Lung microvascular endothelial cell (primary cell): Measurements from ENCODE around the gene RLN3. TPM values are rescaled to one million over a fixed set of nuclear protein-coding genes. Genes with fewer than 3 reads are reported as not detected.
"Not testable (repeated sequence)": the region's sequence is repeated elsewhere in the genome, so short reads cannot be mapped to it uniquely, and the experiment has no call there.

ENCODE experiments used
- DNase-seq, 2 donors: peaks; one replicate each; pipeline versions ENCODE4 v3.0.0 to v3.0.0-alpha.2; 2010; ENCODE audit warnings: low read depth in 2 of 2
- total RNA-seq: library from RNA; depleted of rRNA; stranded (reverse); fragments of >200 nt; gene quantifications from 2 replicates; pipeline ENCODE4 v1.2.1, GENCODE V29; 2014

RLN3 gene
- total RNA-seq, 1 donor from 2014 or later: not detected

DNA sequence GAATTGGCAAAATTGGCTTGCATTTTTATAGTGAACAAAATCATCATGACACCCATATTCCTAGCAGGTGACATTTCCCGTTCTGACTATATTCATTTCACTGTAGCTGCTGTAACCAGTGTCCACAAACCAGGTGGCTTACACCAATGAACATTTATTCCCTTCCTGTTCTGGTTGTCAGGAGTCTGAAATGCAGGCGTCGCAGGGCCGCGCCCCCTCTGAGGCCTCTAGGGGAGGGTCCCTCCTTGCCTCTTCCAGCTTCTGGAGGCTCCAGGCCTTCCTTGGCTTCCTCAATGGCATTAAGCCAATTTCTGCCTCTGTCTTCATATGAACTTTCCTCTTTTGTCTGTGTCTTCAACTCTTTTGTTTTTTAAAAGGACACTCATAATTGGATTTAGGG lies 6.5 kb upstream of the RLN3 start:
- DNase-seq: no peak

DNA sequence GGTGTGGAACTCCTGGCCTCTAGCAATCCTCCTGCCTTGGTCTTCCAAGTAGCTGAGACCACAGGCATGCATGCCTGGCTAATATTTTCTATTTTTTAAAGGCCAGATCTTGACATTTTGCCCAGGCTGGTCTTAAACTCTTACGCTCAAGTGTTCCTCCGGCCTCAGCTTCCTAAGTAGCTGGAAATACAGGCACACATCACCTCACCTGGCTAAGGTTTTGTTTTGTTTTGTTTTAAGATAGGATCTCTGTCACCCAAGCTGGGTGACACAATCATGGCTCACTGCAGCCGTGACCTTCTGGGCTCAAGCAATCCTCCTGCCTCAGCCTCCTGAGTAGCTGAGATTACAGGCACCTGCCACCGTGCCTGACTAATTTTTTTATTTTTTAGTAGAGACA lies 5.5 kb upstream of the RLN3 start:
- no peak for DNase-seq

DNA sequence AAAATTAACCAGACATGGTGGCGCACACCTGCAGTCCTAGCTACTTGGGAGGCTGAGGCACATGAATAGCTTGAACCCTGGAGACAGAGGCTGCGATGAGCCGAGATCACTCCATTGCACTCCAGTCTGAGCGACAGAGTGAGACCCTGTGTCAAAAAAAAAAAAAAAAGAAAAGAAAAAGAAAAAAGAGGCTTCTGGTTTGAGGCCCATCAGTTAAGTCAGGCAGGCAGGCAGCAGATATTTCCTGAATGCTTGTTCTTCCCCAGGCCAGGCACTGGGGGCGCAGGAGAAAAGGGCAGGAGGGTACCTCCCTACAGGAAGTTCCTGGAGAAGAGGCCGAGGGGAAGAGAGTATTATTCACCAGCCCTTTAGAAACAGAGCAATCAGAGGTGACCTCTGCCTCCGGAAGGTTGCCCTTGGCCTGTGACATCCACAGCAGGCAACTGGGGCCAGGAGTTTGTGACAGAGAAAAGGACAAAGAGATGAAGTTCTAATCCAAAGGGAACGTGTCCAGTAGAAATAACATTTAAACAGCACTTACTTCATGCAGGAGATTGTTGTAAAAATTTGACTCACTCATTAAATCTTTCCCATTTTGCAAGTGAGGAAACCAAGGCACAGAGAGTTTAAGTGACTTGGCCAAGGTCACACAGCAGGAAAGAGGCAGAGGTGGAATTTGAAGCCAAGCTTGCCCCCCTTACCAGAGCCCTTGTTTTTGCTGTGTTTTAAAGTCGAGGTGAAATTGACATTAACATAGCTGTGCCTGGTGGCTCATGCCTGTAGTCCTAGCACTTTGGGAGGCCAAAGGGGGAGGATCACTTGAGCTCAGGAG lies 4.3 kb upstream of the RLN3 start:
- DNase-seq: peak; percentile 72 to 91

DNA sequence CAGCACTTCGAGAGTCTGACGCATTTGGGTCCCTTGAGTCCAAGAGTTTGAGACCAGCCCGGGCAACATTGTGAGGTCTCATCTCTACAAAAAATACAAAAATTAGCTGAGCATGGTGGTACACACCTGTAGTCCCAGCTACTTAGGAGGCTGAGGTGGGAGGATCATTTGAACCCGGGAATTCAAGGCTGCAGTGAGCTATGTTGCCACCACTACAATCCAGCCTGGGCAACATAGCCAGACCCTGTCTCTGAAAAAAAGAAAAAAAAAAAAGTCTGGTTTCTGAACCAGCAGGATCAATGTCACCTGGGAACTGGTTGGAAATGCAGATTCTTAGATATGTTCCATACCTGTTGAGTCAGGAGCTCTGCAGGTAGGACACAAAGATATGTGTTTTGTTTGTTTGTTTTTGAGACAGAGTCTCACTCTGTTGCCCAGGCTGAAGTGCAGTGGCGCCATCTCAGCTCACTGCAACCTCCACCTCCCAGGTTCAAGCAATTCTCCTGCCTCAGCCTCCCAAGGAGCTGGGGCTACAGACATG lies 1.2 kb upstream of the RLN3 start:
- DNase-seq: not testable (repeated sequence)

DNA sequence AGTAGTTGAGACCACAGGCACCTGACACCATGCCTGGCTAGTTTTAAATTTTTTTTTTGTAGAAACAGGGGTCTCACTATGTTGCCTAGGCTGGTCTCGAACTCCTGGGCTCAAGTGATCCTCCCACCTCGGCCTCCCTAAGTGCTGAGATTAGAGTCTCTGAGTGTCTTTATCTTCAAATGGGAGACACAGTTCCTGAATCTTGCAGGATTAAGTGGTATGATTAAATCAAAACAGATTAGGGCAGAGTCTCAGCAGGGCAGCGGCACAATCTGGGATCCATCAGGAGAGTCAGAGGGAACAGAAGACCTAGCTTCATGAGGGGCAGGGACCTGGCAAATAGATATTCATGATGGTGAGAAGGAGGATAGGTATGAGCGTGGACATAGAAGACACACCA lies 953 bp downstream of the RLN3 start:
- no peak for DNase-seq

DNA sequence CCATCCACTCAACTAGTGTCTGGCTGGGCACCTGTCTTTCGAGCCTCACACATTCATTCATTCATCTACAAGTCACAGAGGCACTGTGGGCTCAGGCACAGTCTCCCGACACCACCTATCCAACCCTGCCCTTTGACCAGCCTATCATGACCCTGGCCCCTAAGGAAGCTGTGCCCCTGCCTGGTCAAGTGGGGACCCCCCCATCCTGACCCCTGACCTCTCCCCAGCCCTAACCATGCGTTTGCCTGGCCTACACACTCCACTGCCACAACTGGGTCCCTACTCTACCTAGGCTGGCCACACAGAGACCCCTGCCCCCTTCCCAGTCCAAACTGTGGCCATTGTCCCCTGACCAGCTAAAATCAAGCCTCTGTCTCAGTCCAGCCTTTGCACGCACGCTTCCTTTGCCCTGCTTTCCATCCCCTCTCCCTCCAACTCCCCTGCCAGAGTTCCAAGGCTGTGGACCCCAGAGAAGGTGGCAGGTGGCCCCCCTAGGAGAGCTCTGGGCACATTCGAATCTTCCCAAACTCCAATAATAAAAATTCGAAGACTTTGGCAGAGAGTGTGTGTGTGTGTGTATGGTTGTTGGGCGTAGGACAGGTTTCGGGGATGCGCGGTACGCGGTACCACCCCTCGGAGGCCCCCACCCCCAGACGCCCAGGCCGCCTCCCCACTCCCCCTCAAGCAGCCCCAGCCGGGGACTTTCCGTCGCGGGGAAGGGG lies 3.2 kb downstream of the RLN3 start:
- DNase-seq: no peak

DNA sequence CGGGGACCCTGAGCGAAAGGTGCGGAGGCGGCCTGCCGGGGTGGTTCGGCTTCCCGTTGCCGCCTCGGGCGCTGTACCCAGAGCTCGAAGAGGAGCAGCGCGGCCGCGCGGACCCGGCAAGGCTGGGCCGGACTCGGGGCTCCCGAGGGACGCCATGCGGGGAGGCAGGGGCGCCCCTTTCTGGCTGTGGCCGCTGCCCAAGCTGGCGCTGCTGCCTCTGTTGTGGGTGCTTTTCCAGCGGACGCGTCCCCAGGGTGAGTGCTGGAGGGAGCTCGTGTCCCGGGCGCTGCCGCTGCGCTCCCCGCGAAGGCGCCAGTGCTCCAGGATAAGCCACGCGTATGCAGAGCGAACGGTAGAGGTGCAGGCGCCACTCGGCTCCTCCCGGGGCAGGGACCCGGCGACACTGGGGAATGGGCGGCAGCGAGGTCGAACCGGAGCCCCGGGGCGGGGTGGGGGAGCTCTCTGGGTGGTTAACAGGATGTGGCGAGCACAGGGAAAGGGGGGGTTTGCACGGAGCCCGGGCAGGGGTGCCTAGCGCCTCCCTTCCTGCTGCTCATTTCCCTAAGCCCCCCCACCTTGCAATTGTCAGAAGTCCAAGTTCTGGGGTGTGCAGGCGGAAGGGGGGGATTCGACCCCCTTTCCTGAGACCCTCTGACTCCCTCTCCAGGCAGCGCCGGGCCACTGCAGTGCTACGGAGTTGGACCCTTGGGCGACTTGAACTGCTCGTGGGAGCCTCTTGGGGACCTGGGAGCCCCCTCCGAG lies 4.0 kb downstream of the RLN3 start, which contains the start of gene IL27RA:
Gene IL27RA (plus strand): TSS at position 44 of the 762 bp plus-strand sequence. CDS start 111 bp downstream, at position 155.
- peak; percentile 40 to 49 for DNase-seq

DNA sequence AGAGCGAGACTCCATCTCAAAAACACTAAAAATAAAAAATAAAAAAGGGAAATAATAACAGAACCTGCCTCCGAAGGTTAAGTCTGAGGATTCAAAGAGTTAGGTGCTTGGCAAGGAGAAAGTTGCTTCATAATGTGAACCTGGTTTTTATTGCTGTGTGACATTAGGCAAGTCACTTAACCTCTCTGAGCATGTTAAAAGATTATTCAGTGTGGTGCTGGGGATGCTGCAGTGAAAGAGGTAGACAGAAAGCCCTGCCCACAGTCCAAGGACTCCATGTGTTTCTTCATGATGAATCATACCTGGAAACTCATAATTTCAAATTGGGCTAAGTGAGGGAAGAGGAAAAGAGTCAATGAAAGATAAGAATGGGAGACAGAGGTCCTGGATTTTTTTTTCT lies 6.0 kb downstream of the RLN3 start:
- DNase-seq: no peak

DNA sequence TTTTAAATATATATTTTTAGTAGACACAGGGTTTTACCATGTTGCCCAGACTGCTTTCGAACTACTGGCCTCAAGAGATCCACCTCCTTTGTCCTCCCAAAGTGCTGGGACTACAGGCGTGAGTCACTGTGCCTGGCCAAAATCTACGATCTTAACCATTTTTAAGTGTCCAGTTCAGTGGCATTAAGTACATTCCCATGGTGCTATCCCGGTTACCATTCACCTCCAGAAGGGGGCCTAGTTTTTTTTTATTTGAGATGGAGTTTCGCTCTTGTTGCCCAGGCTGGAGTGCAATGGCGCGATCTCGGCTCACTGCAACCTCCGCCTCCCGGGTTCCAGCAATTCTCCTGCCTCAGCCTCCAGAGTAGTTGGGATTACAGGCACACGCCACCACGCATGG lies 7.2 kb downstream of the RLN3 start:
- not testable (repeated sequence) for DNase-seq

DNA sequence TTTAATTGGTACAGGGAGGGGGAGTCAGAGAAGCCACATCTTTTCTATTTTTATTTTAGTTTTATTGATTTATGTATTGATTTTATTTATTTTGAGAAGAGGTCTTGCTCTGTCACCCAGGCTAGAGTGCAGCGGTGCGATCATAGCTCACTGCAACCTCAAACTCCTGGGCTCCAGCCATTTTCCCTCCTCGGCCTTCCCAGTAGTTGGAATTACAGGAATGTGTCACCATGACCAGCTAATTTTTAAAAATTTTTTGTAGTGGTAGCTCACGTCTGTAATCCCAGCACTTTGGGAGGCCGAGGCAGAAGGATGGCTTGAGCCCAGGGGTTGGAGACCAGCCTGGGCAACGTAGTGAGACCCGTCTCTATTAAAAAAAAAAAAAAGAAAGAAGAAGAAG lies 7.8 kb downstream of the RLN3 start:
- no peak for DNase-seq

DNA sequence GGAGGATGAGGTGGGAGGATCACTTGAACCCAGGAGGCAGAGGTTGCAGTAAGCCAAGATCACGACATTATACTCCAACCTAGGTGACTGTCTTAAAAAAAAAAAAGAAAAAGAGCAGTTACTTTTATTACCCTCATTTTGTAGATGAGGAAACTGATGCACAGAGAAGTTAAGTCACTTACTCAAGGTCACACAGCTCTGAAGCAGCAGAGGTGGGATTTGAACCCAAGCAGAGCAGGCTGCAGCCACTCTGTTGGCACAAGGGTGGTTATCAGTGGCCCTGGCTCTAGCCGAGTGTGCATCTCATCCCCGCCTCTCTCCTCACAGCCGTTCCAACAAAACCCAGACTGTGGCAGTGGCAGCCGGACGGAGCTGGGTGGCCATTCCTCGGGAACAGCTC lies 11.2 kb downstream of the RLN3 start:
- DNase-seq: no peak

DNA sequence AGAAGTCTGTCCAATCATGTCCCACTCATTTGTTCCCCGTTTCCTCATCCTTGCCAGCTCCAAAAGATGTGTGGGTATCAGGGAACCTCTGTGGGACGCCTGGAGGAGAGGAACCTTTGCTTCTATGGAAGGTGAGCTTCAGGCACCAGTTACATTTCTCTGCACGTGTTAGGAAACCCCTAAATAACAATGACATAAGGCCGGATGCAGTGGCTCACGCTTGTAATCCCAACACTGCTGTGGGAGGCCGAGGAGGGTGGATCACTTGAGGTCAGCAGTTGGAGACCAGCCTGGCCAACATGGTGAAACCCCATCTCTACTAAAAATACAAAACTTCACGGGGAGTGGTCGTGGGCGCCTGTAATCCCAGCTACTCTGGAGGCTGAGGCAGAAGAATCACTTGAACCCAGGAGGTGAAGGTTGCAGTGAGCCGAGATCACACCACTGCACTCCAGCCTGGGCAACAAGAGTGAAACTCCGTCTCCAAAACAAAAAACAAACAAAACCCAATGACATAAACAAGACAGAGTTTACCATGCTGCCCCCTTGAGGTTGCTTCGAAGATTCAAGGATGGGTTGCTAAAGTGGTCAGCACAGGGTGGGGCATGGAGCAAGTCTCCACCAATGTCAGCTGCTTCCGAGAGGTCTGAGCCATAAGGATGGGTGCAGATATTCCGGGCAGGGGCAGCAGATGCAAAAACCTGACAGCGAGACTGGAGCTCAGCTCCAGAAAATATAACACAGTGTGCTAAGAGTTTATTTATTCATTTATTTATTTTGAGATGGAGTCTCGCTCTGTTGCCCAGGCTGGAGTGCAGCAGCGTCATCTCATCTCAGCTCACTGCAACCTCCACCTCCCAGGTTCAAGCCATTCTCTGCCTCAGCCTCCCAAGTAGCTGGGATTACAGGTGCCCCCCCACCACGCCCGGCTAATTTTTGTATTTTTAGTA lies 15.0 kb downstream of the RLN3 start:
- peak; percentile 73 to 85 for DNase-seq

DNA sequence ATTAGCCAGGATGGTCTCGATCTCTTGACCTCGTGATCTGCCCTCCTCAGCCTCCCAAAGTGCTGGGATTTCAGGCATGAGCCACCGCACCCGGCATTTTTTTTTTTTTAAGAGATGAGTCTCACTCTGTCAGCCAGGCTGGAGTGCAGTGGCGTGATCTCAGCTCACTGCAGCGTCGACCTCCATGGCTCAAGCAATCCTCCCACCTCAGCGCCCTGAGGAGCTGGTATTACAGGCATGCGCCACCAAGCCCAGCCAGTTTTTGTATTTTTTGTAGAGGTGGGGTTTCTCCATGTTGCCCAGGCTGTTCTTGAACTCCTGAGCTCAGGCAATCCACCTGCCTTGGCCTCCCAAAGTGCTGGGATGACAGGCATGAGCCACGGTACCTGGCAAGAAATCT lies 19.9 kb downstream of the RLN3 start:
- not testable (repeated sequence) for DNase-seq

DNA sequence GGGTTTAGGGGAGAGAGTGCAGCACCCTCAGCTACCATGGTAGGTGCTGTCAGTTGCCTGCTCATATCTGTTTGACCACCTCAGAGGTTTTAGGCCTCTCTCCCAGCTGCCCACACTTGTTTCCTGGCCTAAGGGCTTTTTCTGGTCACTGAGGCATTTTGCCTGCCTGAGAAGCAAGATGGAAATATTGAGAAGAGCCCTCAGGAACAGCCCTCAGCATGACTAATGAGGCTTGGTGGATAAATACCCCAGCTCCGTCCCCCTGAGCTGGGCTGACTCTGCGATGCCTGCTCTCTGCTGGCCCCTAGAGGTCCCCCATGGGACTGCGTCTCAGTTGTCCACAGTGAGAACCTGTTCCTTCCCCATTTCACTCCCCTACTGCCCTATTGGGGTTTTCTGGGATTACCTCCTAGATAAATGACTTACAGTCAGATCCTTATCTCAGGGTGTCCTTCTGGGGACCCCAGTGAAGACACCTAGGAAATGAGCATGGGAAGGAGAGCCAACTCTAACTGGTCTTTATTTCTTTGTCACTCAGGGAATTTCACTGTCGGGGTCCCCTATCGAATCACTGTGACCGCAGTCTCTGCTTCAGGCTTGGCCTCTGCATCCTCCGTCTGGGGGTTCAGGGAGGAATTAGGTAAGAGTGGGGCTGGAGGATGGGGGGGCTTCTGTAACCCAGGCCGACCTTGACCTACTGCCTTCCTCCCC lies 20.6 kb downstream of the RLN3 start:
- DNase-seq: peak; percentile 33 to 46

DNA sequence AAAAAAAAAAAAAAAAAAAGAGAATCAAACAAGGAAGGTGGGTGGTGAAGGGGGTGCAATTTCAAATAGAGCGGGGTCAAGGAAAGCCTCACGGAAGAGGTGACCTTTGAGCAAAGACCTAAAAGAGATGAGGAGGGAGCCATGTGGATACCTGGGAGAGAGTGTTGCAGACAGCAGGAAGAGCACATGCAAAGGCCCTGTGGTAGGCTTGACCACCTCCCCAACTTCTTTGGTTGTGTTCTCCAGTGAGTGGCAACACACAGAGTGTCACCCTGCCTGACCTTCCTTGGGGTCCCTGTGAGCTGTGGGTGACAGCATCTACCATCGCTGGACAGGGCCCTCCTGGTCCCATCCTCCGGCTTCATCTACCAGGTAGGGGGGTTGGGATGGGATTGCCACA lies 22.6 kb downstream of the RLN3 start:
- DNase-seq: no peak

DNA sequence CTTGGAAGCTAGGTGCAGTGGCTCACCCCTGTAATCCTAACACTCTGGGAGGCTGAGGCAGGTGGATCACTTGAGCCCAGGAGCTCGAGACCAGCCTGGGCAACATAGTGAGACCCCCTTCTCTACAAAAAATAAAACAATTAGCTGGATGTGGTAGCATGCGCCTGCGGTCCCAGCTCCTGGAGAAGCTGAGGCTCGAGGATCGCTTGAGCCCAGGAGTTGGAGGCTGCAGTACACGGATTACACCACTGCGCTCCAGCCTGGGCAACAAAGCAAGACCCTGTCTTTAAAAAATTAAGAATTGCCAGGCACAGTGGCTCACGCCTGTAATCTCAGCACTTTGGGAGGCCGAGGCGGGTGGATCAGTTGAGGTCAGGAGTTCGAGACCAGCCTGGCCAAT lies 23.0 kb downstream of the RLN3 start:
- DNase-seq: not testable (repeated sequence)

DNA sequence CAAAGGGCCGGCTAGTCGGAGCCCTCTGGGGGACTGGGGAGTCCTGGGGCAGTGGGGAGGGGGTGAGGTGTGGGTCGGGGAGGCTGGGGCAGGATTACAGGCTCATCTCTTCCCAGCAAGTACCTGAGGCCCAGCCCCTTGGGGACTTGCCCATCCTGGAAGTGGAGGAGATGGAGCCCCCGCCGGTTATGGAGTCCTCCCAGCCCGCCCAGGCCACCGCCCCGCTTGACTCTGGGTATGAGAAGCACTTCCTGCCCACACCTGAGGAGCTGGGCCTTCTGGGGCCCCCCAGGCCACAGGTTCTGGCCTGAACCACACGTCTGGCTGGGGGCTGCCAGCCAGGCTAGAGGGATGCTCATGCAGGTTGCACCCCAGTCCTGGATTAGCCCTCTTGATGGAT lies 24.0 kb downstream of the RLN3 start:
- DNase-seq: no peak

DNA sequence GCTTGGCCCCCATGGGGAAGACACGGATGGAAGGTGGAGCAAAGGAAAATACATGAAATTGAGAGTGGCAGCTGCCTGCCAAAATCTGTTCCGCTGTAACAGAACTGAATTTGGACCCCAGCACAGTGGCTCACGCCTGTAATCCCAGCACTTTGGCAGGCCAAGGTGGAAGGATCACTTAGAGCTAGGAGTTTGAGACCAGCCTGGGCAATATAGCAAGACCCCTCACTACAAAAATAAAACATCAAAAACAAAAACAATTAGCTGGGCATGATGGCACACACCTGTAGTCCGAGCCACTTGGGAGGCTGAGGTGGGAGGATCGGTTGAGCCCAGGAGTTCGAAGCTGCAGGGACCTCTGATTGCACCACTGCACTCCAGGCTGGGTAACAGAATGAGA lies 24.5 kb downstream of the RLN3 start:
- DNase-seq: no peak

DNA sequence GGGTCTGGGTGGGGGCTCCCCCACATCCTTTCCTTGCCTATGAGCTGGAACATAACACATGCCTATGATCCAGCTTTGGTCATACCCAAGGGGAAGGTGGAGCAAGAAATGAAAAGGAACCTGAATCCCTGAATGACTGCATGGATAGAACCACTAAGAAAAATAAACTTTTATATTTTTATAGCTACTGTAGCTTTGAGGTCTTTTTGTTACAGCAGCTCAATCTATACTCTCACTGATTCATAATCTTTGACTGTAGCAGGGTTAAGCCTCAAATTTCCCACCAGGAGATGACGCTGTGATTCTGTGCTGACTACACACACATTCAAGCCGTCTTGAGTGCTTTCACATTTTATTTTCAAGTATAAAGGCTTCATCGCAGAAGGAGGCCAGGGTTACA lies 25.1 kb downstream of the RLN3 start:
- DNase-seq: no peak

DNA sequence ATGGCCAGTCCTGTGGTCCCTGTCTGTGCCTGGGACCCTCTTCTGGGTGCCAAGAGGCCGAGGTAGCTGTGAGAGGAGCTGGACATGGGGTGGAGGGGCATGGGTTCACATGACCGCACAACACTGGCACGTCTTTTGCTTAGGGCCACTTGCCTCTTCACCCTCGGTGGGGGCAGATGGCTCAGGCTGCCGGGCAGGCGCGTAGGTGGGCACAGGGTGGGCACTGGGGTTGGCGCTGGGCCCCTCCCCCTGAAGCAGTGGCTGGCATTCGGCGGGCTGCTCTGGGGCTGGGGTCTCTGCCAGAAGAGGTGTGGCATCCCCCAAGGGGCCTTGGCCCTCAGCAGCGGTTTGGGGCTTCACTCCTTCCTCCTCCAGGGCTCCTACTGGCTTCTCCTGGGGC lies 25.6 kb downstream of the RLN3 start:
- DNase-seq: no peak
